Vagina (tissue), 2 donors: ENCODE data around the gene SPACA9.

Source experiments
- POLR2A ChIP-seq, 2 donors: fragments of 450-650 bp; IDR thresholded peaks; one replicate each; pipeline ENCODE4 v1.6.1; 2017; ENCODE audit warnings: antibody characterized with exemption in 2 of 2, mild to moderate bottlenecking in 2 of 2, moderate library complexity in 2 of 2
- POLR2AphosphoS5 ChIP-seq, 2 donors: sonication (generic); formaldehyde crosslinking; IDR thresholded peaks; one replicate each; pipeline ENCODE4 v1.9.0; 2017; ENCODE audit warnings: antibody characterized with exemption in 2 of 2, mild to moderate bottlenecking in 2 of 2, low read depth in 1 of 2; ENCODE audit not compliant: insufficient read depth in 1 of 2
- TF ChIP-seq, protein P1 (sequence below), 3 experiments: fragments of 450-650 bp in 2 of 3; fragments of 200-600 bp in 1 of 3; sonication (generic) in 1 of 3; IDR thresholded peaks; one replicate each; pipeline ENCODE4 v1.5.1; 2017 to 2019; ENCODE audit warnings: antibody characterized with exemption in 3 of 3, mild to moderate bottlenecking in 2 of 3, moderate library complexity in 2 of 3

DNA sequence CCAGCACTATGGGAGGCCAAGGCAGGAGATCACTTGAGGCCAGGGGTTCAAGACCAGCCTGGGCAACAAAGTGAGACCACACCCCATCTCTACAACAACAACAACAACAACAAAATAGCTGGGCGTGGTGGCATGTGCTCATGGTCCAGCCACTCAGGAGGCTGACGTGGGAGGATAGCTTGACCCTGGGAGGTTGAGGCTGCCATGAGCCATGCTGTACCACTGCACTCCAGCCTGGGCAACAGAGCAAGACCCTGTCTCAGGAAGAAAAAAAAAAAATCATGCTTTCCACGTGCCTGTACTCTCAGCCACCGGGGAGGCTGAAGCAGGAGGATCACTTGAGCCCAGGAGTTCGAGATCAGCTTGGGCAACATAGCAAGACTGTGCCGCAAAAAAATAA is 36.2 kb downstream of the SPACA9 start:
- TF ChIP-seq, protein P1, sequence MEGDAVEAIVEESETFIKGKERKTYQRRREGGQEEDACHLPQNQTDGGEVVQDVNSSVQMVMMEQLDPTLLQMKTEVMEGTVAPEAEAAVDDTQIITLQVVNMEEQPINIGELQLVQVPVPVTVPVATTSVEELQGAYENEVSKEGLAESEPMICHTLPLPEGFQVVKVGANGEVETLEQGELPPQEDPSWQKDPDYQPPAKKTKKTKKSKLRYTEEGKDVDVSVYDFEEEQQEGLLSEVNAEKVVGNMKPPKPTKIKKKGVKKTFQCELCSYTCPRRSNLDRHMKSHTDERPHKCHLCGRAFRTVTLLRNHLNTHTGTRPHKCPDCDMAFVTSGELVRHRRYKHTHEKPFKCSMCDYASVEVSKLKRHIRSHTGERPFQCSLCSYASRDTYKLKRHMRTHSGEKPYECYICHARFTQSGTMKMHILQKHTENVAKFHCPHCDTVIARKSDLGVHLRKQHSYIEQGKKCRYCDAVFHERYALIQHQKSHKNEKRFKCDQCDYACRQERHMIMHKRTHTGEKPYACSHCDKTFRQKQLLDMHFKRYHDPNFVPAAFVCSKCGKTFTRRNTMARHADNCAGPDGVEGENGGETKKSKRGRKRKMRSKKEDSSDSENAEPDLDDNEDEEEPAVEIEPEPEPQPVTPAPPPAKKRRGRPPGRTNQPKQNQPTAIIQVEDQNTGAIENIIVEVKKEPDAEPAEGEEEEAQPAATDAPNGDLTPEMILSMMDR (IDR thresholded peaks at IDR 0.05), result no peak
- no peak for TF ChIP-seq POLR2A (IDR thresholded peaks at IDR 0.05)
- no peak for TF ChIP-seq POLR2AphosphoS5 (IDR thresholded peaks at IDR 0.05; ENCODE audit: insufficient read depth in 1 of 2, low read depth in 1 of 2)
